Activated CD4-positive, alpha-beta T cell treated with anti-CD3 and anti-CD28 coated beads, Interleukin-2, amount 10 ng/mL, durations not matched to agents 7 days and 5 days (primary cell): ENCODE data around the gene HCRT. TPM values are rescaled to one million over a fixed set of nuclear protein-coding genes. Genes with fewer than 3 reads are reported as not detected.

ENCODE experiments used
- total RNA-seq, 2 experiments: library from RNA; stranded (reverse); gene quantifications; one replicate each; pipeline ENCODE4 v1.2.3, GENCODE V29; 2021

Gene HCRT
- total RNA-seq, 2 experiments from 2014 or later, result not detected

Other genes starting within 250 kb of the HCRT start
- 10 to 100 TPM; 81.2 to 97.5 TPM for gene CNP, start 218.7 kb downstream of the HCRT start, total RNA-seq
- gene DNAJC7, start 168.0 kb downstream of the HCRT start, total RNA-seq, result 10 to 100 TPM; 93.3 to 94.8 TPM
- gene NKIRAS2, start 165.4 kb downstream of the HCRT start, total RNA-seq, result 10 to 100 TPM; 23.3 to 25.5 TPM
- under 1 TPM in 1 of 2 experiments, not detected in 1; 0.04 TPM for gene C17orf113, start 134.9 kb downstream of the HCRT start, total RNA-seq
- not detected for gene ZNF385C, start 87.0 kb downstream of the HCRT start, total RNA-seq
- gene DHX58, start 72.7 kb downstream of the HCRT start, total RNA-seq, result 10 to 100 TPM; 52.4 to 54.3 TPM
- 10 to 100 TPM; 47.9 to 48.3 TPM for gene KAT2A, start 64.1 kb downstream of the HCRT start, total RNA-seq
- gene HSPB9, start 62.6 kb downstream of the HCRT start, total RNA-seq, result not detected
- 100 to 1,000 TPM in 1 of 2 experiments, 10 to 100 TPM in 1; 97.1 to 108 TPM for gene RAB5C, start 30.5 kb downstream of the HCRT start, total RNA-seq
- gene KCNH4, start 4.3 kb downstream of the HCRT start, total RNA-seq, result under 1 TPM; 0.15 to 0.17 TPM
- 10 to 100 TPM; 15.3 to 15.5 TPM for gene GHDC, start 9.0 kb upstream of the HCRT start, total RNA-seq
- gene STAT5B, start 90.9 kb upstream of the HCRT start, total RNA-seq, result 100 to 1,000 TPM; 150 to 164 TPM
- 100 to 1,000 TPM in 1 of 2 experiments, 10 to 100 TPM in 1; 99.5 to 108 TPM for gene STAT5A, start 103.0 kb upstream of the HCRT start, total RNA-seq
- 100 to 1,000 TPM; 114 to 121 TPM for gene STAT3, start 203.0 kb upstream of the HCRT start, total RNA-seq
- 1 to 10 TPM; 1.5 to 1.6 TPM for gene CAVIN1, start 237.8 kb upstream of the HCRT start, total RNA-seq